Measurements from ENCODE around the gene PALMD.

DNA sequence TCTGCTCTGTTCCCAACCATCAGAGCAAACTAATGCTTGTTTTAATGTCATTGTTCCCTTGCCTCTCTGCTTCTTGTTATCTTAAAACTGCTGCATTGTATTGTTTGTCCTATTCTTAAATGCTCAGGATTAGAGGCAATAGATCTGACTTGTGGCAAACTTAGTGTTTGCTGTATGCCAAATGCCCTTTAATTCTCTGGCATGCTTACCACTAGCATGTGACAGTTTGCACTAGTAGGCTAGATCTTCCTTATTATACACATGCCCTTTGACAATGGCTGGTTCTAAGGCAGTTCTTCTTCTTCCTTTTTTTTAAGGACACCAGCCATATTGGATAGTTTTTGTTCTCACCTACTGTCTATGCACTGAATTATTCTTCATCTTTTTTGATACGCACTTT is 30.1 kb downstream of the PALMD start:
- TF ChIP-seq, protein P1, sequence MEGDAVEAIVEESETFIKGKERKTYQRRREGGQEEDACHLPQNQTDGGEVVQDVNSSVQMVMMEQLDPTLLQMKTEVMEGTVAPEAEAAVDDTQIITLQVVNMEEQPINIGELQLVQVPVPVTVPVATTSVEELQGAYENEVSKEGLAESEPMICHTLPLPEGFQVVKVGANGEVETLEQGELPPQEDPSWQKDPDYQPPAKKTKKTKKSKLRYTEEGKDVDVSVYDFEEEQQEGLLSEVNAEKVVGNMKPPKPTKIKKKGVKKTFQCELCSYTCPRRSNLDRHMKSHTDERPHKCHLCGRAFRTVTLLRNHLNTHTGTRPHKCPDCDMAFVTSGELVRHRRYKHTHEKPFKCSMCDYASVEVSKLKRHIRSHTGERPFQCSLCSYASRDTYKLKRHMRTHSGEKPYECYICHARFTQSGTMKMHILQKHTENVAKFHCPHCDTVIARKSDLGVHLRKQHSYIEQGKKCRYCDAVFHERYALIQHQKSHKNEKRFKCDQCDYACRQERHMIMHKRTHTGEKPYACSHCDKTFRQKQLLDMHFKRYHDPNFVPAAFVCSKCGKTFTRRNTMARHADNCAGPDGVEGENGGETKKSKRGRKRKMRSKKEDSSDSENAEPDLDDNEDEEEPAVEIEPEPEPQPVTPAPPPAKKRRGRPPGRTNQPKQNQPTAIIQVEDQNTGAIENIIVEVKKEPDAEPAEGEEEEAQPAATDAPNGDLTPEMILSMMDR (IDR thresholded peaks at IDR 0.05) = no peak
- TF ChIP-seq ZFX (IDR thresholded peaks at IDR 0.05; ENCODE audit: borderline replicate concordance) = no peak
